Endothelial cell of umbilical vein (primary cell): ENCODE results near the gene LSM7. TPM values are rescaled to one million over a fixed set of nuclear protein-coding genes. Genes with fewer than 3 reads are reported as not detected.

ENCODE experiments used
- BruUV-seq: library from RNA; stranded (reverse); fragments of 400-500 nt; replicated peaks from 2 replicates; lab custom pipeline; 2021; lab: Mats Ljungman, UMichigan
- CTCF ChIA-PET: fragments of 300-600, 350-600 bp; sonication (Branson Sonifier 250); formaldehyde crosslinking; loops from one replicate; lab custom pipeline; 2021; ENCODE audit warnings: antibody characterized with exemption, inconsistent platforms; lab: Charles Lee
- POLR2A ChIA-PET: fragments of 300-600, 350-600 bp; sonication (Branson Sonifier 250); formaldehyde crosslinking; loops from one replicate; lab custom pipeline; 2021; ENCODE audit warnings: antibody characterized with exemption, inconsistent platforms; lab: Charles Lee
- DNase-seq: peaks from one replicate; pipeline ENCODE4 v3.0.0-alpha.2; 2011; ENCODE audit warnings: low read depth, low spot score
- FAIRE-seq: peaks from 2 replicates; lab custom pipeline; 2011; peaks lifted over from hg19 to GRCh38; lab: Jason Lieb, UNC
- H2AFZ ChIP-seq: 2 replicates; pipeline ENCODE4 v1.6.0; 2012; ENCODE audit warnings: low read depth, low read length, control low read depth, inconsistent platforms
- H3K27ac ChIP-seq: 2 replicates; pipeline ENCODE4 v1.5.1; 2011; ENCODE audit warnings: low read depth, mild to moderate bottlenecking, control low read depth, low read length, moderate library complexity; ENCODE audit not compliant: insufficient read depth
- H3K27me3 ChIP-seq, 2 experiments: 2 replicates each; pipeline versions ENCODE4 v1.6.0 to v1.6.1; 2011; ENCODE audit warnings: low read length in 2 of 2, mixed read lengths in 1 of 2; ENCODE audit not compliant: control insufficient read depth in 2 of 2, insufficient read depth in 2 of 2
- H3K36me3 ChIP-seq, 2 experiments: 2 replicates in 1 of 2; 3 replicates in 1 of 2; pipeline ENCODE4 v1.5.1; 2011; ENCODE audit warnings: low read length in 2 of 2, mild to moderate bottlenecking in 1 of 2, moderate library complexity in 1 of 2; ENCODE audit not compliant: control insufficient read depth in 2 of 2, insufficient read depth in 2 of 2; ENCODE audit errors: extremely low read depth in 1 of 2
- H3K4me1 ChIP-seq: 3 replicates; pipeline ENCODE4 v1.5.1; 2011; ENCODE audit warnings: mild to moderate bottlenecking, low read length; ENCODE audit not compliant: control insufficient read depth, insufficient read depth; ENCODE audit errors: extremely low read depth
- H3K4me2 ChIP-seq: 2 replicates; pipeline ENCODE4 v1.6.1; 2011; ENCODE audit warnings: low read length, control low read depth, mixed read lengths; ENCODE audit not compliant: insufficient read depth
- H3K4me3 ChIP-seq, 3 experiments: fragments of 200-600 bp in 1 of 3; sonication (generic), shearing (Covaris generic) in 1 of 3; replicated peaks in 1 of 3; 2 replicates each; pipeline ENCODE4 v1.5.1; 2011 to 2016; ENCODE audit warnings: control low read depth in 3 of 3, low read length in 3 of 3, mild to moderate bottlenecking in 2 of 3, inconsistent platforms in 1 of 3, low read depth in 1 of 3, moderate library complexity in 1 of 3; ENCODE audit not compliant: insufficient read depth in 1 of 3
- H3K79me2 ChIP-seq: 2 replicates; pipeline ENCODE4 v1.6.0; 2012; ENCODE audit warnings: low read length, inconsistent platforms; ENCODE audit not compliant: control insufficient read depth, insufficient read depth
- H3K9ac ChIP-seq: replicated peaks from 2 replicates; pipeline ENCODE3; 2011; ENCODE audit warnings: low read length, control low read depth; ENCODE audit not compliant: insufficient read depth; ENCODE audit errors: extremely low read depth
- H3K9me1 ChIP-seq: replicated peaks from 3 replicates; pipeline ENCODE4 v1.6.0; 2011; ENCODE audit warnings: mild to moderate bottlenecking, low read length; ENCODE audit not compliant: control insufficient read depth, insufficient read depth; ENCODE audit errors: extremely low read depth
- H3K9me3 ChIP-seq: replicated peaks from 2 replicates; pipeline ENCODE4 v1.5.1; 2012; ENCODE audit warnings: low read length, inconsistent platforms; ENCODE audit not compliant: control insufficient read depth, insufficient read depth
- H4K20me1 ChIP-seq: replicated peaks from 2 replicates; pipeline ENCODE3; 2011; ENCODE audit warnings: mild to moderate bottlenecking, low read length; ENCODE audit not compliant: control insufficient read depth, insufficient read depth; ENCODE audit errors: extremely low read depth
- CTCF ChIP-seq, 2 donors: IDR thresholded peaks; 1 replicate in 1 of 2; 2 replicates in 1 of 2; pipeline ENCODE4 v1.5.1; 2011; ENCODE audit warnings: low read length in 2 of 2, mild to moderate bottlenecking in 2 of 2, moderate library complexity in 2 of 2, control low read depth in 1 of 2, inconsistent platforms in 1 of 2, low read depth in 1 of 2; ENCODE audit not compliant: insufficient read depth in 1 of 2; ENCODE audit errors: extremely low read depth in 1 of 2
- EZH2 ChIP-seq: IDR thresholded peaks from 2 replicates; pipeline ENCODE4 v1.6.1; 2012; ENCODE audit warnings: borderline replicate concordance, low read depth, mild to moderate bottlenecking, moderate library complexity, low read length, inconsistent platforms; ENCODE audit not compliant: severe bottlenecking
- FOS ChIP-seq: IDR thresholded peaks from 2 replicates; pipeline ENCODE4 v1.6.1; 2011; ENCODE audit warnings: mild to moderate bottlenecking, low read length, moderate library complexity, borderline replicate concordance; ENCODE audit not compliant: insufficient read depth
- GATA2 ChIP-seq: IDR thresholded peaks from 2 replicates; pipeline ENCODE4 v1.7.0; 2011; ENCODE audit warnings: low read depth, mild to moderate bottlenecking, moderate library complexity, mixed read lengths, low read length; ENCODE audit not compliant: insufficient read length, insufficient read depth
- JUN ChIP-seq: IDR thresholded peaks from 2 replicates; pipeline ENCODE4 v1.6.1; 2011; ENCODE audit warnings: borderline replicate concordance, low read depth; ENCODE audit not compliant: insufficient read length, insufficient read depth
- MAX ChIP-seq: IDR thresholded peaks from 2 replicates; pipeline ENCODE4 v1.6.1; 2011; ENCODE audit not compliant: insufficient read depth, insufficient read length
- MYC ChIP-seq: IDR thresholded peaks from one replicate; pipeline ENCODE4 v1.6.1; 2011; ENCODE audit warnings: mild to moderate bottlenecking, low read depth, low read length
- POLR2AphosphoS5 ChIP-seq: IDR thresholded peaks from 2 replicates; pipeline ENCODE4 v1.6.1; 2012; ENCODE audit warnings: low read depth, mild to moderate bottlenecking, control low read depth, low read length, moderate library complexity; ENCODE audit not compliant: insufficient read depth
- dilution Hi-C: fragments of 300-500 bp; cut with MboI; formaldehyde crosslinking; loops from one replicate; pipeline ENCODE4 v1.15.0; 2019; ENCODE audit warnings: low sequenced_read_pairs; ENCODE audit not compliant: extremely low pct_ligation_motif_present
- intact Hi-C: fragments of 100-400 bp; cut with micrococcal nuclease; formaldehyde crosslinking; loops from one replicate; pipeline ENCODE4 v1.10.0; 2022
- polyA plus RNA-seq, 4 experiments: library from polyadenylated mRNA; depleted of rRNA in 3 of 4; stranded (reverse) in 3 of 4; unstranded in 1 of 4; fragments of >200 nt; gene quantifications; 2 replicates each; pipeline versions ENCODE4 v1.2.1 to v1.2.3, GENCODE V29; 2011 to 2012; ENCODE audit warnings: missing spikeins in 1 of 4
- total RNA-seq: library from RNA; stranded (reverse); gene quantifications from 2 replicates; pipeline ENCODE4 v1.2.3, GENCODE V29; 2021

LSM7 gene
- total and polyA plus RNA-seq, 2 donors (not counting 3 experiments of a cell fraction or from before 2014, with no cell fraction given), result 124 to 673 TPM

- Histone ChIP-seq H3K9me3 (no peaks in the 10 kb centered on the region), H3K27me3 (no peaks in the 10 kb centered on the region), H2AFZ (no peak overlapping the region), H3K27ac (no peak overlapping the region), H3K9me1 (no peaks in the 10 kb centered on the region), H3K36me3 (peaks cover 0 to 17% of the 10 kb centered on the region in 2 experiments), H3K4me2 (no peak overlapping the region), H3K4me3 (no peak overlapping the region), H4K20me1 (no peaks in the 10 kb centered on the region), H3K79me2 (no peaks in the 10 kb centered on the region), H3K4me1 (no peaks in the 10 kb centered on the region), H3K9ac (no peak overlapping the region)
- dilution Hi-C loops (no loop called here), intact Hi-C loops (no loop called here)
- FAIRE-seq (no peak), DNase-seq (no peak)
- CTCF ChIA-PET, result no interaction called here
- no TSS peak for BruUV-seq
- TF ChIP-seq MAX (no peak), CTCF (IDR thresholded peaks at IDR 0.05; ENCODE audit: extremely low read depth in 1 of 2, insufficient read depth in 1 of 2, low read depth in 1 of 2, low read length in 2 of 2) (no peak), GATA2 (no peak), EZH2 (no peak), POLR2AphosphoS5 (no peak), JUN (no peak), MYC (no peak), FOS (no peak)
- POLR2A ChIA-PET, result no interaction called here
Measured at GRCh38 chr19:2352121-2352520, 23.7 kb upstream of the LSM7 start.
